Measurements from ENCODE around the gene EHMT2. TPM values are rescaled to one million over a fixed set of nuclear protein-coding genes. Genes with fewer than 3 reads are reported as not detected.

The EHMT2 gene
- total and polyA plus RNA-seq, 12 donors = 6.4 to 21.7 (median 14.2) TPM

GRCh38 chr6:31880616-31881015, 16.9 kb downstream of the EHMT2 start:
- ATAC-seq = no peak
- WGBS, 2 donors = 90 to 92% methylated on average over 10 of the region's 10 CpGs
- no peak for DNase-seq
- no peak for TF ChIP-seq CTCF (IDR thresholded peaks at IDR 0.05)
- H3K27me3 ChIP-seq = no peaks in the 10 kb centered on the region
- no peak overlapping the region for H3K4me3 ChIP-seq
- no peaks in the 10 kb centered on the region for H3K4me1 ChIP-seq
- no peaks in the 10 kb centered on the region for H3K9me3 ChIP-seq
- H3K36me3 ChIP-seq = peaks cover 0 to 63% (median 50%) of the 10 kb centered on the region in 9 donors
- intact Hi-C loops (cut with DNase I) = no loop called here
- H3K27ac ChIP-seq = no peak overlapping the region

GRCh38 chr6:31879901-31880300, 17.6 kb downstream of the EHMT2 start:
- ATAC-seq (no peak), DNase-seq (no peak)
- 72 to 79% methylated on average over 10 of the region's 10 CpGs for WGBS, 2 donors
- H3K36me3 ChIP-seq = peaks cover 0 to 56% (median 43%) of the 10 kb centered on the region in 9 donors
- TF ChIP-seq CTCF (IDR thresholded peaks at IDR 0.05) = no peak
- intact Hi-C loops (cut with DNase I) = no loop called here
- H3K27ac ChIP-seq = no peak overlapping the region
- no peak overlapping the region for H3K4me3 ChIP-seq
- no peaks in the 10 kb centered on the region for H3K27me3 ChIP-seq
- H3K4me1 ChIP-seq = no peaks in the 10 kb centered on the region
- no peaks in the 10 kb centered on the region for H3K9me3 ChIP-seq

- no peak overlapping the region for H3K27ac ChIP-seq
- intact Hi-C loops (cut with DNase I) = no loop called here
- no peak for TF ChIP-seq CTCF (IDR thresholded peaks at IDR 0.05)
- H3K27me3 ChIP-seq = no peaks in the 10 kb centered on the region
- no peak for DNase-seq
- H3K4me3 ChIP-seq = no peak overlapping the region
- no peak for ATAC-seq
- peaks cover 0 to 48% (median 39%) of the 10 kb centered on the region in 9 donors for H3K36me3 ChIP-seq
- WGBS, 2 donors = 81 to 88% methylated on average over 13 of the region's 13 CpGs
- H3K4me1 ChIP-seq = no peaks in the 10 kb centered on the region
- H3K9me3 ChIP-seq = no peaks in the 10 kb centered on the region
These were observed 18.4 kb downstream of the EHMT2 start for GRCh38 chr6:31879143-31879542.

GRCh38 chr6:31878726-31879125, 18.8 kb downstream of the EHMT2 start, which contains the start of gene SLC44A4:
Gene SLC44A4, minus strand, starts transcription at chr6:31878997. Its CDS starts 17 bp downstream, at chr6:31878980.
- Histone ChIP-seq H3K27ac (no peak within 1 kb of the TSS), H3K36me3 (peaks cover 0 to 44% (median 38%) of the 10 kb centered on the region in 9 donors), H3K4me1 (no peaks in the 10 kb centered on the region), H3K27me3 (no peaks in the 10 kb centered on the region), H3K9me3 (no peaks in the 10 kb centered on the region), H3K4me3 (no peak within 1 kb of the TSS)
- intact Hi-C loops (cut with DNase I) = no loop called here
- TF ChIP-seq CTCF (IDR thresholded peaks at IDR 0.05) = no peak
- DNase-seq (no peak), ATAC-seq (no peak)
- WGBS, 2 donors = 53 to 64% methylated on average over 18 of the region's 18 CpGs
